Measurements from ENCODE around the gene H6PD. TPM values are rescaled to one million over a fixed set of nuclear protein-coding genes. Genes with fewer than 3 reads are reported as not detected.

Gene H6PD, protein sequence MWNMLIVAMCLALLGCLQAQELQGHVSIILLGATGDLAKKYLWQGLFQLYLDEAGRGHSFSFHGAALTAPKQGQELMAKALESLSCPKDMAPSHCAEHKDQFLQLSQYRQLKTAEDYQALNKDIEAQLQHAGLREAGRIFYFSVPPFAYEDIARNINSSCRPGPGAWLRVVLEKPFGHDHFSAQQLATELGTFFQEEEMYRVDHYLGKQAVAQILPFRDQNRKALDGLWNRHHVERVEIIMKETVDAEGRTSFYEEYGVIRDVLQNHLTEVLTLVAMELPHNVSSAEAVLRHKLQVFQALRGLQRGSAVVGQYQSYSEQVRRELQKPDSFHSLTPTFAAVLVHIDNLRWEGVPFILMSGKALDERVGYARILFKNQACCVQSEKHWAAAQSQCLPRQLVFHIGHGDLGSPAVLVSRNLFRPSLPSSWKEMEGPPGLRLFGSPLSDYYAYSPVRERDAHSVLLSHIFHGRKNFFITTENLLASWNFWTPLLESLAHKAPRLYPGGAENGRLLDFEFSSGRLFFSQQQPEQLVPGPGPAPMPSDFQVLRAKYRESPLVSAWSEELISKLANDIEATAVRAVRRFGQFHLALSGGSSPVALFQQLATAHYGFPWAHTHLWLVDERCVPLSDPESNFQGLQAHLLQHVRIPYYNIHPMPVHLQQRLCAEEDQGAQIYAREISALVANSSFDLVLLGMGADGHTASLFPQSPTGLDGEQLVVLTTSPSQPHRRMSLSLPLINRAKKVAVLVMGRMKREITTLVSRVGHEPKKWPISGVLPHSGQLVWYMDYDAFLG
- 26.8 and 29.1 TPM in 2 replicates for total RNA-seq

DNA sequence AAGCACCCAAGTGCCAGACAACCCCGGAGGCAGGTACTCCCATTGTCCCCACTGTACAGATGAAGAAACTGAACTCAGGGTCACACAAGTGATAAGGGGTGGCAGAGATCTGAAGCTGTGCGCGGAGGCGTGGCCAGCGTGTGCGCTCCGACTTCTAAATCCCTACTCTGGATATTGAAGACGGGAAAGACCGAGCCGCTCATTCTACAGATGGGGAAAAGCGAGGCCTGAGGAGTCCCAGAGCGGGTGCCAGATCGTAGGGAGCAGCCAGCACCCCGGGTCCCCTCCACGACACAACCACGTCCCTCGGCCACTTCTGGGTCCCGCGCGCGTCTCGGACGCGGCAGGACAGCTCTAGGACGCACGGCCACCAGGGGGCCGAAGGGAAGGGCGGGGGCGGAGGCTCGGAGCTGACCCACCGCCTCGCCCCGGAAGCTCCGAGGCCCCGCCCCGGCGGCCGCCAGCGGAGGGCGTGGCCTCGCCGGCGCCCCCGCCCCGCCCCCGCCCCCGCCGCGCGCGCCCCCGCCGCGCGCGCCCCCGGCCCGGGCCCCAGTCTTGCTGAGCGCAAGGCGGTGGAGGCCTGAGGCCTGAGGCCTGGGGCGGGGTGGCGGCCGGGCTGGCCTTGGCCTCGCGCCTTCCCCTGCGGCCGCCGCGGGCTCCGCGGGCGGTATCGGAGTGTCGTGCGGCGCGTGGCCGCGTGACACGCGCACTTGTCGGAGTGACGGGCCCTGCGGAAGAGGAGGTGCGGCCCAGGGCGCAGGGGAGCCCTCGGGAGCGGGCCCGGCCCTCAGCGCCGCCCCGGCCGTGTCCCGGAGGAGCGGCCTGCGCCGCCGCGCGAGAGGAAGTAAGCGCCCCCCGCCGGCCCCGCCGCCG, at the start of gene H6PD:
Gene H6PD, plus strand, starts transcription at position 552 of the 873 bp plus-strand sequence. CDS start 10,161 bp downstream, outside the sequence.

GRCh38 chr1:9292361-9293240, 58.0 kb downstream of the H6PD start, which contains the start of gene SPSB1:
SPSB1 (plus strand) TSS chr1:9292894; CDS start chr1:9355892, 62,998 bp downstream.

Other genes with a start within 250 kb of the H6PD start
- not detected in 2 replicates for gene SLC2A7, start 208.4 kb upstream of the H6PD start, total RNA-seq
- gene SLC2A5, start 165.1 kb upstream of the H6PD start, total RNA-seq = 0.53 and 0.62 TPM in 2 replicates
- 2.5 and 2.8 TPM in 2 replicates for gene GPR157, start 105.7 kb upstream of the H6PD start, total RNA-seq
- gene SPSB1, start 58.1 kb downstream of the H6PD start, total RNA-seq = 18.2 and 24.5 TPM in 2 replicates

All from aortic smooth muscle cell (primary cell).